DND-41 (cell line): Measurements from ENCODE around the gene PFDN1.

ENCODE experiments used
- ATAC-seq: fragments of 200-7000 bp; cut with Tn5 transposase; 3 replicates; pipeline ENCODE4 v1.9.1; 2021; ENCODE audit warnings: low read depth; ENCODE audit not compliant: insufficient read depth
- DNase-seq: peaks from one replicate; pipeline ENCODE4 v3.0.0-alpha.2; 2020
- H2AFZ ChIP-seq: 2 replicates; pipeline ENCODE4 v1.6.0; 2012; ENCODE audit warnings: low read depth, low read length
- H3K27ac ChIP-seq: 2 replicates; pipeline ENCODE4 v1.5.1; 2012; ENCODE audit warnings: low read length, inconsistent platforms
- H3K27me3 ChIP-seq: fragments of 200-600 bp; sonication (generic); 2 replicates; pipeline ENCODE4 v1.6.0; 2012; ENCODE audit warnings: low read length, mild to moderate bottlenecking, inconsistent platforms; ENCODE audit not compliant: insufficient read depth, poor library complexity
- H3K36me3 ChIP-seq: 2 replicates; pipeline ENCODE4 v1.5.1; 2012; ENCODE audit warnings: low read length, inconsistent platforms; ENCODE audit not compliant: insufficient read depth
- H3K4me1 ChIP-seq: 2 replicates; pipeline ENCODE4 v1.5.1; 2012; ENCODE audit warnings: mild to moderate bottlenecking, low read length; ENCODE audit not compliant: insufficient read depth
- H3K4me2 ChIP-seq: 2 replicates; pipeline ENCODE4 v1.6.0; 2012; ENCODE audit warnings: mild to moderate bottlenecking, moderate library complexity, low read length, inconsistent platforms; ENCODE audit not compliant: insufficient read depth
- H3K4me3 ChIP-seq, 2 experiments: fragments of 200-600 bp in 1 of 2; shearing (Covaris generic) in 1 of 2; 2 replicates each; pipeline ENCODE4 v1.5.1; 2012 to 2016; ENCODE audit warnings: inconsistent platforms in 2 of 2, low read length in 2 of 2, mild to moderate bottlenecking in 2 of 2, low read depth in 1 of 2, moderate library complexity in 1 of 2
- H3K79me2 ChIP-seq: 2 replicates; pipeline ENCODE4 v1.6.0; 2012; ENCODE audit warnings: low read length, inconsistent platforms; ENCODE audit not compliant: insufficient read depth
- H3K9ac ChIP-seq: 2 replicates; pipeline ENCODE4 v1.6.0; 2012; ENCODE audit warnings: low read depth, mild to moderate bottlenecking, inconsistent platforms, low read length, moderate library complexity
- H3K9me3 ChIP-seq: 2 replicates; pipeline ENCODE4 v1.5.1; 2012; ENCODE audit warnings: low read length, moderate library complexity, mild to moderate bottlenecking, inconsistent platforms; ENCODE audit not compliant: insufficient read depth, severe bottlenecking
- H4K20me1 ChIP-seq: 2 replicates; pipeline ENCODE4 v1.6.0; 2012; ENCODE audit warnings: low read length; ENCODE audit not compliant: insufficient read depth
- EZH2 ChIP-seq: IDR thresholded peaks from 3 replicates; pipeline ENCODE4 v1.6.1; 2012; ENCODE audit warnings: borderline replicate concordance, low read depth, mild to moderate bottlenecking, moderate library complexity, low read length, inconsistent platforms; ENCODE audit not compliant: severe bottlenecking
- TF ChIP-seq, protein P1 (sequence below): IDR thresholded peaks from 2 replicates; pipeline ENCODE4 v1.5.1; 2012; ENCODE audit warnings: borderline replicate concordance, low read length, moderate library complexity, mild to moderate bottlenecking; ENCODE audit not compliant: poor library complexity, severe bottlenecking; ENCODE audit errors: extremely low read depth

The PFDN1 gene

GRCh38 chr5:140342287-140342686, 39.4 kb upstream of the PFDN1 start:
- Histone ChIP-seq H3K4me3 (peak overlapping the region in 1 of 2 experiments; percentile 2; a peak in 1 of 4 replicates), H4K20me1 (0 out of 2 replicates have a peak, but pooled peaks cover 3% of the 10 kb centered on the region), H3K27me3 (peaks cover 25% of the 10 kb centered on the region), H3K36me3 (no peaks in the 10 kb centered on the region), H3K4me2 (peak overlapping the region; percentile 37), H3K4me1 (peaks cover 47% of the 10 kb centered on the region), H3K79me2 (no peaks in the 10 kb centered on the region), H3K27ac (peak overlapping the region; percentile 71), H3K9ac (peak overlapping the region; percentile 23; the same call in 1 of the 2 replicates), H3K9me3 (no peaks in the 10 kb centered on the region), H2AFZ (peak overlapping the region; percentile 49)
- DNase-seq (peak; percentile 87), ATAC-seq (peak; percentile 82)
- no peak for TF ChIP-seq EZH2
- TF ChIP-seq, protein P1, sequence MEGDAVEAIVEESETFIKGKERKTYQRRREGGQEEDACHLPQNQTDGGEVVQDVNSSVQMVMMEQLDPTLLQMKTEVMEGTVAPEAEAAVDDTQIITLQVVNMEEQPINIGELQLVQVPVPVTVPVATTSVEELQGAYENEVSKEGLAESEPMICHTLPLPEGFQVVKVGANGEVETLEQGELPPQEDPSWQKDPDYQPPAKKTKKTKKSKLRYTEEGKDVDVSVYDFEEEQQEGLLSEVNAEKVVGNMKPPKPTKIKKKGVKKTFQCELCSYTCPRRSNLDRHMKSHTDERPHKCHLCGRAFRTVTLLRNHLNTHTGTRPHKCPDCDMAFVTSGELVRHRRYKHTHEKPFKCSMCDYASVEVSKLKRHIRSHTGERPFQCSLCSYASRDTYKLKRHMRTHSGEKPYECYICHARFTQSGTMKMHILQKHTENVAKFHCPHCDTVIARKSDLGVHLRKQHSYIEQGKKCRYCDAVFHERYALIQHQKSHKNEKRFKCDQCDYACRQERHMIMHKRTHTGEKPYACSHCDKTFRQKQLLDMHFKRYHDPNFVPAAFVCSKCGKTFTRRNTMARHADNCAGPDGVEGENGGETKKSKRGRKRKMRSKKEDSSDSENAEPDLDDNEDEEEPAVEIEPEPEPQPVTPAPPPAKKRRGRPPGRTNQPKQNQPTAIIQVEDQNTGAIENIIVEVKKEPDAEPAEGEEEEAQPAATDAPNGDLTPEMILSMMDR, result no peak

- no peaks in the 10 kb centered on the region for H3K36me3 ChIP-seq
- H3K9ac ChIP-seq, result no peak overlapping the region
- H3K9me3 ChIP-seq, result no peaks in the 10 kb centered on the region
- peak overlapping the region in 1 of 2 experiments; percentile 2; a peak in 2 of 4 replicates for H3K4me3 ChIP-seq
- DNase-seq (no peak), ATAC-seq (no peak)
- TF ChIP-seq, protein P1, result no peak
- no peak for TF ChIP-seq EZH2
- peak overlapping the region; percentile 57 for H3K27ac ChIP-seq
- no peak overlapping the region for H2AFZ ChIP-seq
- H3K4me1 ChIP-seq, result peaks cover 40% of the 10 kb centered on the region
- H4K20me1 ChIP-seq, result 0 out of 2 replicates have a peak, but pooled peaks cover 3% of the 10 kb centered on the region
- peaks cover 18% of the 10 kb centered on the region for H3K27me3 ChIP-seq
- peak overlapping the region; percentile 37 for H3K4me2 ChIP-seq
- H3K79me2 ChIP-seq, result no peaks in the 10 kb centered on the region
Measured at GRCh38 chr5:140341591-140341990, 38.7 kb upstream of the PFDN1 start.

DNA sequence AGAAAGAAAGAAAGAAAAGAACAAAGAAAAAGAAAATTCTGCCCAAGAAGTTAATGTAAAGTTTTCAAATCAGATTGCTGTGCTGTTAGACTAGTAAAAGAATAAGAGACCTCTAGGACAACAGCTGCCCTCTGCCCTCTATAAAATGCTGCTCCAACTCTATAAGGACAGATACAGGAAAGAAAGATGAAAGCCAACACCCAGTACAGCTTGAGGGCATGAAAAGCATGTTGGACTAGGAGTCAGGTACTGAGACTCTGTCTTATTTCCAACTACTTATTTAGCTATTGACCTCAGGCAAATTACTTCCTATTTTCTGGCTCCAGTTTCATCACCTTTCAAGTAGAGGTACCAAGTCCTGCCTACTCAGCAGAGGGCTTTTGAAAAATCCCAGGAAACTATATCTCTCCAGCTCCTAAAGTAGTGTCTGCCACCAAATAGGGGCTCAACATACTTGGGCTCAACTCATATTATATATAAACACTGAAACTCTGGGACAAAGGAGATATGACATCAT, 37.8 kb upstream of the PFDN1 start:
- DNase-seq (no peak), ATAC-seq (no peak)
- Histone ChIP-seq H3K36me3 (no peaks in the 10 kb centered on the region), H3K4me2 (no peak overlapping the region), H3K27ac (no peak overlapping the region), H3K9me3 (no peaks in the 10 kb centered on the region), H4K20me1 (0 out of 2 replicates have a peak, but pooled peaks cover 3% of the 10 kb centered on the region), H3K79me2 (no peaks in the 10 kb centered on the region), H2AFZ (no peak overlapping the region), H3K9ac (no peak overlapping the region), H3K4me3 (no peak overlapping the region), H3K4me1 (peaks cover 31% of the 10 kb centered on the region), H3K27me3 (peaks cover 8% of the 10 kb centered on the region)
- TF ChIP-seq, protein P1, result no peak
- no peak for TF ChIP-seq EZH2
